SW480 (cell line): ENCODE results near the gene ZMAT2.
"Not testable (repeated sequence)": the region's sequence is repeated elsewhere in the genome, so short reads cannot be mapped to it uniquely, and the experiment has no call there.

Source experiments
- DNase-seq: peaks from one replicate; pipeline ENCODE4 v3.0.0-alpha.2; 2016; ENCODE audit warnings: low spot score

Gene ZMAT2

GRCh38 chr5:140708787-140709186 lies 8.5 kb downstream of the ZMAT2 start:
- not testable (repeated sequence) for DNase-seq

- DNase-seq, result peak; percentile 100
Measured at GRCh38 chr5:140710899-140711552, 10.8 kb downstream of the ZMAT2 start.

DNA sequence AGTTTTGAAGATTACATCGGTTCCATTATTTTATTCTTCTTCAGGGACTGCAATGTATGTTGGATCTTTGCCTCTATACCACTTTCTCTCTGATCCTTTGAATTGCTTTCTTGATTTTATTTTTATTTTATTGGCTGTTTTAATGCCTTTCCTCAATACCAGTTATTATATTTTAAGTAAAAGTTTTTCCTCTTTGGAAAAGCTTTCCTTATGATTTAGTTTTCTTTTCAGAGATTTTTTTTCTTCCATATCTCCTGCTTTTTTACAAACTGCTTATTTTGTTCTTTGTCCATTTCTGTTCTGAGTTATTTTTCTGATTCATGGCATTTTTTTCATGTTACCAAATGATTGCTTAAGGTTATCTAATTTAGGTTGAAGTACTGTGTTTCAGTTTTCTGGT lies 11.5 kb downstream of the ZMAT2 start:
- DNase-seq, result no peak

GRCh38 chr5:140713562-140714094 lies 13.4 kb downstream of the ZMAT2 start:
- no peak for DNase-seq

DNA sequence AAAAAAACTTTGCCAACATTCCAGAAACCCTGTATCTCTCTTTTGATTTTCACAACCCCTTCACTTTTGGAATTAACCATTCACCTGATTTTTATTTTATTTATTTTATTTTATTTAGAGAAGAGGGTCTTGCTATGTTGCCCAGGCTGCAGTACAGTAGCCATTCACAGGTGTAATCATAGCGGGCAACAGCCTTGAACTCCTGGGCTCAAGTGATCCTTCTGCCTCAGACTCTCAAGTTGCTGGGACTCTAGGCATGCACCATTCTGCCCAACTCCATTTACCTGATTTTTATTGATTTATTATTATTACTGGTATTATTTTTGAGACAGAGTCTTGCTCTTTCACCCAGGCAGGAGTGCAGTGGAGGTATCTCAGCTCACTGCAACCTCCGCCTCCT lies 16.0 kb downstream of the ZMAT2 start:
- DNase-seq, result not testable (repeated sequence)

- no peak for DNase-seq
Measured at GRCh38 chr5:140718266-140718592, 18.0 kb downstream of the ZMAT2 start.

GRCh38 chr5:140720738-140721137 lies 20.5 kb downstream of the ZMAT2 start:
- DNase-seq, result not testable (repeated sequence)

GRCh38 chr5:140721395-140721794 lies 21.1 kb downstream of the ZMAT2 start:
- not testable (repeated sequence) for DNase-seq

DNA sequence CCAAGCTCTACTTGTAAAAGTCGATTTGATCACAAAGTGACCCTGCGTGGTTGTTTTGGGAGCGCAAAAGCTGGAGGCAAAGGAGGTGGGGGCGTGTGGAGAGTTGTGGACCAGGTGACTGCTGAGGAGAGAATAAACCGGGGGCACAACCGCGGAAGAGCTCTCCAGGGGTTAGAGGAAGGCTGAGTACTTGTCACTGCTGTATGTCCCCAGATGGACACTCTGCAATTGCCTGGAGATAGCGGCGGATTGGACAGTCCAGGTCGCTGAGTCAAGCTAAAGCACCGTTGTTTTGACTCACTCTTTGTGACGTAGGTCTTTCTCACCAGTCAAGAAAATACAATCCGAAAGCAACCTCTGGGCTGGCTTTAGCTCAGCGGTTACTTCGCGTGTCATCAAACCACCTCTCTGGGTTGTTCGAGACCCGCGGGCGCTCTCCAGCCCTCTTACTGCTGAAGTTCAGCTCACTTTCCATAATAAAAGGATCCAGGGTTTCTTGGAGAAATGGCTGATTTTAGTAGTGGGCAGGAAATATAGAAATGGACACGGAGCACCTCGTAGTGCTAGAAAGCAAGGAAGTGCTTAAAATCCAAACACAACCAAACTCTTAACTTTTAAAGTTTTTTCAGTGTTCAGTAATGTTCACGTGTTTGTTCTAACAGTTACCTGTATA lies 25.7 kb downstream of the ZMAT2 start:
- peak; percentile 70 for DNase-seq

DNA sequence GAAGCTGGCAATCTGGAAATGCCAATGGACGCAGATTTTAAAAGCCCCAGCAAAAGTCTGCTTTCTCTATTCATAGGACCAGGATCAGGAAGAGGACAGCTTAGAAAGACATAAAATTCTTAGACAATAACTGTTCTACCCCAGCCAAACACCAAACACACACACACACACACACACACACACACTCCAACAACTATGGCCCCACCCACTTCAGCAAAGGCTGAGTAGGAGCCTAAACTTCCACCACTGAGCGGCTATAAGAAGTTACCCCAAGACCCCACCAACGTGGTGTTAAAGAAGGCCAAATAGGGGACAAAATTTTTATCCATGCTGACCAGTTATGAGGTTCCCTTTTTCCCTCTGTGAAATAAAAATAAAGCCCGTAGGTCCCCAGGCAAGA lies 32.9 kb downstream of the ZMAT2 start:
- DNase-seq, result no peak

DNA sequence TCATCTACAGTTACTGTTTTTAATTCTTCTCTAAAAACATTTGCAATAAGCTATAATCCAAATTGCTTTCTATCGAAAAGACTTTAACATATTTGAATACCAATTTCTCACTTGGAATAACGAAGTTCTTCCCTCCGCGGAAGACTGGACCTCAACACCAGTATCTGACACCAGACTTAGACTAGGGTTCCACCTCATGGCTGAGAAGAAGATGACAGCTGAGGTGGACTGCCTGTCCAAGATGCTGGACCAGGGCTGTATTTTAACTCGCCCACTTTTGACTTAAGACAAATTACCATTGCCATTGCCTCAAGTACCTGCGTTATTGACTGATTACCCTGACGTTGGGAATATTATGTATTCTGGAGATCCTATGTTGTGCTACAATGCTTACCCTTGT lies 34.1 kb downstream of the ZMAT2 start:
- peak; percentile 40 for DNase-seq

DNA sequence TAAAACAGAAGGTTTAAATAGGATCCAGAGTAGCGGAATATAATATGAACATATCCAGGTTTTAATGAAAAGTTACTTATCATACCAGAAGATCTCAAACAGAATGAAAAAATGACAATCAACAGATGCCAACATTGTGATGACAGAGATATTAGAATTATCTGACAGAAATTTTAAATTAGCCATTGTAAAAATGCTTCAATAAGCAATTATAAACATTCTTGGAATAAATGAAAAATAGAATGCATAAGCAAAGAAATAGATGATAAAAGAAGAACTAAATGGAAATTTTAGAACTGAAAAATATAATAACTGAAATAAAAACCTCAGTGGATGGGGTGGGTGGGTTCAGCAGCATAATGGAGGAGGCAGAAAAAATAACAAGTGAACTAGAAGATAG lies 37.2 kb downstream of the ZMAT2 start:
- no peak for DNase-seq

DNA sequence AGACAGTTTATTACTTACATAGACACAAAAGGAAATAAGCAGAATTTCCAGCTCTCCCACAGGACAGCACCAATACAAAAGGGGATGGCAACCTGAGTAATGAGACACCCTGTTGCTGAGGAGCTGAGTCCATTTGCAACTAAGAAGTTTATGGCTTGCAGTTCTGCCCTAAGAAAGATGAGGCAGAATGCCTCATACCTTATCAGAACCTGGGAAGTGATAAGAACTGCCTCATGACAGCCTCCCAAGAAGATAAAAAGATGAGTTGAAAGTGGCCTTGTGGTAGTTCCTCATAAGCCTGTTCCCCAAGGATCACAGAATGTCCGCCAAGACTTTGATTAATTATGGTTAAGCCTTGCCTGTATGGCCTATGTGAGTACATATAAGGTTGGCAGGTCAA lies 41.7 kb downstream of the ZMAT2 start:
- no peak for DNase-seq

DNA sequence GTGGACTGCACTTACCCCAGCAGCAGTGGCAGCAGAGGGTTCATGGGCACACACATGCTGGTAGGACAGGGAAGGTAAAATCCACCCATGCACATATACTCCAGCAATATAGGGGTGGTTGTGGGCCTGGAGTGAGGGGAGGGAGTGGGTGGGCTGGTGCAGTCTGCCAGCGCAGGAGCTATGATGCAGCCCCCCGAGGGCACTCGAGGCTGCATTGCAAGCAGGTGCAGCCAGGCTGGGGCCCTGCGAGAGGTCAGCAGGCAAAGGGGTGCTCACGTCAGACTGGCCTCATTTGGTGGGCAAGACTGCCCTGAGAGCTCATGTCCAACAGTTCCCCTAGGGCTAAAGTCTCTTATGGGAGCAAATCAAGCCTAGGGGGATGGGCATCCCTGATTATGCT lies 53.3 kb downstream of the ZMAT2 start:
- no peak for DNase-seq
